ENCODE results near the gene TRPC1. TPM values are rescaled to one million over a fixed set of nuclear protein-coding genes. Genes with fewer than 3 reads are reported as not detected.

Gene TRPC1
- total RNA-seq, 2 experiments from 2014 or later = 3.1 to 4.8 TPM

GRCh38 chr3:142777927-142778326, 54.1 kb downstream of the TRPC1 start:
- intact Hi-C loops (cut with micrococcal nuclease) = no loop called here
- Mint-ChIP-seq H3K27me3 (ENCODE audit: low read depth) (no peaks in the 10 kb centered on the region), H3K9me3 (no peaks in the 10 kb centered on the region), H3K36me3 (ENCODE audit: low read depth) (peaks cover 3% of the 10 kb centered on the region), H3K4me1 (ENCODE audit: low read depth) (no peaks in the 10 kb centered on the region), H3K4me3 (no peak overlapping the region), H3K27ac (no peak overlapping the region)
- no peak for DNase-seq
- CTCF ChIA-PET = no interaction called here

- intact Hi-C loops (cut with micrococcal nuclease) = no loop called here
- Mint-ChIP-seq H3K9me3 (peaks cover 1% of the 10 kb centered on the region), H3K4me1 (ENCODE audit: low read depth) (no peaks in the 10 kb centered on the region), H3K27me3 (ENCODE audit: low read depth) (no peaks in the 10 kb centered on the region), H3K4me3 (no peak overlapping the region), H3K27ac (no peak overlapping the region), H3K36me3 (ENCODE audit: low read depth) (peaks cover 3% of the 10 kb centered on the region)
- DNase-seq = no peak
- CTCF ChIA-PET = no interaction called here
These were observed 54.7 kb downstream of the TRPC1 start for GRCh38 chr3:142778541-142778940.

GRCh38 chr3:142779591-142779990, 55.8 kb downstream of the TRPC1 start:
- intact Hi-C loops (cut with micrococcal nuclease) = no loop called here
- DNase-seq = no peak
- no peak overlapping the region for H3K27ac Mint-ChIP-seq
- peaks cover 3% of the 10 kb centered on the region for H3K36me3 Mint-ChIP-seq (ENCODE audit: low read depth)
- CTCF ChIA-PET = no interaction called here
- H3K9me3 Mint-ChIP-seq = peaks cover 1% of the 10 kb centered on the region
- no peaks in the 10 kb centered on the region for H3K4me1 Mint-ChIP-seq (ENCODE audit: low read depth)
- H3K4me3 Mint-ChIP-seq = no peak overlapping the region
- H3K27me3 Mint-ChIP-seq (ENCODE audit: low read depth) = no peaks in the 10 kb centered on the region

GRCh38 chr3:142782616-142783015, 58.8 kb downstream of the TRPC1 start:
- peaks cover 1% of the 10 kb centered on the region for H3K9me3 Mint-ChIP-seq
- H3K36me3 Mint-ChIP-seq (ENCODE audit: low read depth) = peaks cover 3% of the 10 kb centered on the region
- intact Hi-C loops (cut with micrococcal nuclease) = no loop called here
- no peak overlapping the region for H3K27ac Mint-ChIP-seq
- CTCF ChIA-PET = no interaction called here
- no peaks in the 10 kb centered on the region for H3K4me1 Mint-ChIP-seq (ENCODE audit: low read depth)
- no peaks in the 10 kb centered on the region for H3K27me3 Mint-ChIP-seq (ENCODE audit: low read depth)
- DNase-seq = no peak
- H3K4me3 Mint-ChIP-seq = no peak overlapping the region

- no peak overlapping the region for H3K27ac Mint-ChIP-seq
- intact Hi-C loops (cut with micrococcal nuclease) = no loop called here
- CTCF ChIA-PET = no interaction called here
- no peaks in the 10 kb centered on the region for H3K4me1 Mint-ChIP-seq (ENCODE audit: low read depth)
- H3K9me3 Mint-ChIP-seq = peaks cover 1% of the 10 kb centered on the region
- no peak for DNase-seq
- no peaks in the 10 kb centered on the region for H3K27me3 Mint-ChIP-seq (ENCODE audit: low read depth)
- H3K4me3 Mint-ChIP-seq = no peak overlapping the region
- peaks cover 3% of the 10 kb centered on the region for H3K36me3 Mint-ChIP-seq (ENCODE audit: low read depth)
These were observed 60.4 kb downstream of the TRPC1 start for GRCh38 chr3:142784228-142784627.

- H3K27ac Mint-ChIP-seq = no peak overlapping the region
- intact Hi-C loops (cut with micrococcal nuclease) = loop anchor here (5.0 kb wide), 1 partner anchor 174 kb away; no protein-coding TSS in a partner anchor
- H3K4me3 Mint-ChIP-seq = no peak overlapping the region
- H3K27me3 Mint-ChIP-seq (ENCODE audit: low read depth) = no peaks in the 10 kb centered on the region
- CTCF ChIA-PET = no interaction called here
- H3K4me1 Mint-ChIP-seq (ENCODE audit: low read depth) = no peaks in the 10 kb centered on the region
- H3K36me3 Mint-ChIP-seq (ENCODE audit: low read depth) = peaks cover 3% of the 10 kb centered on the region
- DNase-seq = no peak
- peaks cover 1% of the 10 kb centered on the region for H3K9me3 Mint-ChIP-seq
These were observed 62.2 kb downstream of the TRPC1 start for GRCh38 chr3:142785996-142786395.

GRCh38 chr3:142787719-142788118, 63.9 kb downstream of the TRPC1 start:
- Mint-ChIP-seq H3K9me3 (peaks cover 1% of the 10 kb centered on the region), H3K4me3 (no peak overlapping the region), H3K4me1 (ENCODE audit: low read depth) (no peaks in the 10 kb centered on the region), H3K27me3 (ENCODE audit: low read depth) (no peaks in the 10 kb centered on the region), H3K27ac (no peak overlapping the region), H3K36me3 (ENCODE audit: low read depth) (no peaks in the 10 kb centered on the region)
- intact Hi-C loops (cut with micrococcal nuclease) = loop anchor here (5.0 kb wide), 1 partner anchor 175 kb away; no protein-coding TSS in a partner anchor
- no peak for DNase-seq
- CTCF ChIA-PET = no interaction called here

GRCh38 chr3:142794508-142794907, 70.7 kb downstream of the TRPC1 start:
- intact Hi-C loops (cut with micrococcal nuclease) = no loop called here
- Mint-ChIP-seq H3K9me3 (no peaks in the 10 kb centered on the region), H3K4me3 (no peak overlapping the region), H3K27ac (no peak overlapping the region), H3K27me3 (ENCODE audit: low read depth) (no peaks in the 10 kb centered on the region), H3K4me1 (ENCODE audit: low read depth) (no peaks in the 10 kb centered on the region), H3K36me3 (ENCODE audit: low read depth) (no peaks in the 10 kb centered on the region)
- CTCF ChIA-PET = no interaction called here
- no peak for DNase-seq

- CTCF ChIA-PET = interaction anchor here (0.7 kb wide), 1 partner anchor 191 kb away, joined by 4 read pairs; no protein-coding TSS in a partner anchor
- Mint-ChIP-seq H3K9me3 (no peaks in the 10 kb centered on the region), H3K27me3 (ENCODE audit: low read depth) (no peaks in the 10 kb centered on the region), H3K4me1 (ENCODE audit: low read depth) (no peaks in the 10 kb centered on the region), H3K36me3 (ENCODE audit: low read depth) (no peaks in the 10 kb centered on the region), H3K27ac (no peak overlapping the region), H3K4me3 (no peak overlapping the region)
- DNase-seq = no peak
- intact Hi-C loops (cut with micrococcal nuclease) = no loop called here
These were observed 71.5 kb downstream of the TRPC1 start for GRCh38 chr3:142795332-142795731.

- Mint-ChIP-seq H3K4me1 (ENCODE audit: low read depth) (no peaks in the 10 kb centered on the region), H3K27me3 (ENCODE audit: low read depth) (no peaks in the 10 kb centered on the region), H3K4me3 (no peak overlapping the region), H3K27ac (no peak overlapping the region), H3K36me3 (ENCODE audit: low read depth) (no peaks in the 10 kb centered on the region), H3K9me3 (no peaks in the 10 kb centered on the region)
- no peak for DNase-seq
- CTCF ChIA-PET = interaction anchor here (1.0 kb wide), 1 partner anchor 31 kb away, joined by 3 read pairs; no protein-coding TSS in a partner anchor
- intact Hi-C loops (cut with micrococcal nuclease) = no loop called here
These were observed 73.0 kb downstream of the TRPC1 start for GRCh38 chr3:142796823-142797222.

- CTCF ChIA-PET = interaction anchor here (1.4 kb wide), 1 partner anchor 16 kb away, joined by 4 read pairs; no protein-coding TSS in a partner anchor
These were observed 77.9 kb downstream of the TRPC1 start for GRCh38 chr3:142801746-142802145.

GRCh38 chr3:142802891-142803290, 79.1 kb downstream of the TRPC1 start:
- Mint-ChIP-seq H3K4me3 (no peak overlapping the region), H3K27ac (no peak overlapping the region), H3K9me3 (no peaks in the 10 kb centered on the region), H3K4me1 (ENCODE audit: low read depth) (no peaks in the 10 kb centered on the region), H3K36me3 (ENCODE audit: low read depth) (peaks cover 2% of the 10 kb centered on the region), H3K27me3 (ENCODE audit: low read depth) (no peaks in the 10 kb centered on the region)
- DNase-seq = no peak
- CTCF ChIA-PET = no interaction called here
- intact Hi-C loops (cut with micrococcal nuclease) = no loop called here

More at GRCh38 chr3:142801746-142802145, 77.9 kb downstream of the TRPC1 start:
- peaks cover 2% of the 10 kb centered on the region for H3K36me3 Mint-ChIP-seq (ENCODE audit: low read depth)
- no peak overlapping the region for H3K27ac Mint-ChIP-seq
- no peaks in the 10 kb centered on the region for H3K27me3 Mint-ChIP-seq (ENCODE audit: low read depth)
- no peak for DNase-seq
- H3K9me3 Mint-ChIP-seq = no peaks in the 10 kb centered on the region
- H3K4me3 Mint-ChIP-seq = no peak overlapping the region
- no peaks in the 10 kb centered on the region for H3K4me1 Mint-ChIP-seq (ENCODE audit: low read depth)
- intact Hi-C loops (cut with micrococcal nuclease) = no loop called here

GRCh38 chr3:142808103-142808917, 84.5 kb downstream of the TRPC1 start:
- CTCF ChIA-PET = interaction anchor here (0.6 to 1.5 kb wide), 2 partner anchors 39 to 93 kb away, joined by 3 read pairs; no protein-coding TSS in a partner anchor
- Mint-ChIP-seq H3K36me3 (ENCODE audit: low read depth) (peaks cover 2% of the 10 kb centered on the region), H3K4me1 (ENCODE audit: low read depth) (no peaks in the 10 kb centered on the region), H3K27me3 (ENCODE audit: low read depth) (peaks cover 6% of the 10 kb centered on the region), H3K27ac (no peak overlapping the region), H3K9me3 (no peaks in the 10 kb centered on the region), H3K4me3 (no peak overlapping the region)
- peak; percentile 20 for DNase-seq
- intact Hi-C loops (cut with micrococcal nuclease) = no loop called here

Measured in activated naive CD4-positive, alpha-beta T cell treated with anti-CD3 and anti-CD28 coated beads for 36 hours (primary cell).